ENCODE results near the gene ZNF334.

ZNF334 gene

DNA sequence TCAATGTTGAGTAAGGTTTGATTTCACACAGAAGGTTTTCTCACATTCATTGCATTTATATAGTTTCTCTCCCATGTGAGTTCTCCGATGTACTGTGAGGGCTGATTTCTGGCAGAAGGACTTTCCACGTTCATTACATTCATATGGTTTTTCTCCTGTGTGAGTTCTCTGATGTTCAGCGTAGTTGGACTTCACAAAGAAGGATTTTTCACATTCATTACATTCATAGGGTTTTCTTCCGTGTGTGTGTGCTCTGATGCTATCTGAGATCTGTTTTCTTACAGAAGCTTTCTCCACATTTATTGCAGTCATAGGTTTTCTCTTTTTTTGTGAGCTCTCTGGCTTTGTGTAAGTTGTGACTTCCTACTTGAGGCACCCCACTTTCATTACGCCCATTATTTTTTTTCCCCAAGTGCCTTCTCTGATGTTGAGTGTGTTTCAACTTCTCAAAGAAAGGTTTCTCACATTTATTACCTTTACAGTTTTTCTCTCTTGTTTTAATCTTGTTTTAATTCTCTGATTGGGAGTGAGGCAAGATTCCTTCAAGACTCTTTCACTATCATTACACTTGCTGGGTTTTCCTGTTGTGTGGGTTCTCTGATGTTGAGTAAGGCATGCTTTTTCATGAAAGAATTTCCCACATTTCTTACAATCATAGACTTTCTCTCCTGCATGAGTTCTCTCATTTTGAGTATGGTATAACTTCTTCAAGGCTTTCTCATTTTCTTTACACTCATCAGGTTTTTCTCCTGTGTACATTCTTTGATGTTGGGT is 56.9 kb downstream of the ZNF334 start:
- no peak overlapping the region for H3K4me3 ChIP-seq (ENCODE audit: low read length)
- DNase-seq (ENCODE audit: low read depth): no peak
- TF ChIP-seq, protein P1, sequence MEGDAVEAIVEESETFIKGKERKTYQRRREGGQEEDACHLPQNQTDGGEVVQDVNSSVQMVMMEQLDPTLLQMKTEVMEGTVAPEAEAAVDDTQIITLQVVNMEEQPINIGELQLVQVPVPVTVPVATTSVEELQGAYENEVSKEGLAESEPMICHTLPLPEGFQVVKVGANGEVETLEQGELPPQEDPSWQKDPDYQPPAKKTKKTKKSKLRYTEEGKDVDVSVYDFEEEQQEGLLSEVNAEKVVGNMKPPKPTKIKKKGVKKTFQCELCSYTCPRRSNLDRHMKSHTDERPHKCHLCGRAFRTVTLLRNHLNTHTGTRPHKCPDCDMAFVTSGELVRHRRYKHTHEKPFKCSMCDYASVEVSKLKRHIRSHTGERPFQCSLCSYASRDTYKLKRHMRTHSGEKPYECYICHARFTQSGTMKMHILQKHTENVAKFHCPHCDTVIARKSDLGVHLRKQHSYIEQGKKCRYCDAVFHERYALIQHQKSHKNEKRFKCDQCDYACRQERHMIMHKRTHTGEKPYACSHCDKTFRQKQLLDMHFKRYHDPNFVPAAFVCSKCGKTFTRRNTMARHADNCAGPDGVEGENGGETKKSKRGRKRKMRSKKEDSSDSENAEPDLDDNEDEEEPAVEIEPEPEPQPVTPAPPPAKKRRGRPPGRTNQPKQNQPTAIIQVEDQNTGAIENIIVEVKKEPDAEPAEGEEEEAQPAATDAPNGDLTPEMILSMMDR (conservative IDR thresholded peaks at IDR 0.05; ENCODE audit: low read length): no peak

DNA sequence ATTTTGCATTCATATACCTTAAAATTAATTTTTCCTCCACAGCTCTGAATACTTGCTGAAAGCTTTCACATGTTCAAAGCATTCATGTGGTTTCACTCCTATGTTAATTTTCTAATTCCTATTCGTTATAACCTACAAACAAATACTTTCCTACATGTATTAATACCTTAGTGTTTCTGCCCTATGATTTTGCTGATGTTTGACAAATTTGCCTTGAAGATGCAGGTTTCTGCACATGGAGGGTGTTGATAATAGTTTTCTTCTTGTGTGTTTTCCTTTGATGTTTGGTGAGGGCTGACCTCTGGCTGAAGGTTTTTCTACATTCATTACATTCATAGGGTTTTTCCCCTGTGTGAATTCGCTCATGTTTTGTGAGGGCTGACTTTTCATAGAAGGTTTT is 57.6 kb downstream of the ZNF334 start:
- H3K4me3 ChIP-seq (ENCODE audit: low read length): no peak overlapping the region
- no peak for DNase-seq (ENCODE audit: low read depth)
- TF ChIP-seq, protein P1 (conservative IDR thresholded peaks at IDR 0.05; ENCODE audit: low read length): no peak

Data from AG10803 (cell line).